Endothelial cell (in vitro differentiated cells): ENCODE data around the gene IKZF4. TPM values are rescaled to one million over a fixed set of nuclear protein-coding genes. Genes with fewer than 3 reads are reported as not detected.

ENCODE experiments used
- DNase-seq: peaks from one replicate; pipeline ENCODE4 v3.0.0; 2021; ENCODE audit warnings: low spot score
- H3K27ac Mint-ChIP-seq: one replicate; pipeline ENCODE4 v1.8.0; 2021; ENCODE audit warnings: mixed read lengths, inconsistent platforms; ENCODE audit not compliant: unreplicated experiment
- H3K27me3 Mint-ChIP-seq: one replicate; pipeline ENCODE4 v1.8.0; 2021; ENCODE audit warnings: mild to moderate bottlenecking, moderate library complexity, mixed read lengths, inconsistent platforms; ENCODE audit not compliant: unreplicated experiment
- H3K36me3 Mint-ChIP-seq: one replicate; pipeline ENCODE4 v1.8.0; 2021; ENCODE audit warnings: mild to moderate bottlenecking, low read depth, mixed read lengths, inconsistent platforms; ENCODE audit not compliant: unreplicated experiment
- H3K4me1 Mint-ChIP-seq: one replicate; pipeline ENCODE4 v1.8.0; 2021; ENCODE audit warnings: mild to moderate bottlenecking, mixed read lengths, inconsistent platforms; ENCODE audit not compliant: unreplicated experiment
- H3K4me3 Mint-ChIP-seq: one replicate; pipeline ENCODE4 v1.8.0; 2021; ENCODE audit warnings: mild to moderate bottlenecking, mixed read lengths, inconsistent platforms; ENCODE audit not compliant: unreplicated experiment
- H3K9me3 Mint-ChIP-seq: one replicate; pipeline ENCODE4 v1.8.0; 2021; ENCODE audit warnings: mixed read lengths, inconsistent platforms; ENCODE audit not compliant: unreplicated experiment
- total RNA-seq: library from RNA; stranded (reverse); fragmentation: NEBNext Ultra II Directional; extraction: Animal tissue kit (Norgen Biotek cat#: 25700); gene quantifications from one replicate; pipeline ENCODE4 v1.2.1, GENCODE V29; 2021; ENCODE audit not compliant: unreplicated experiment
- TF ChIP-seq, protein P1 (sequence below): fragments of 200-600 bp; sonication (generic); IDR thresholded peaks from one replicate; pipeline ENCODE4 v1.5.0; 2021; ENCODE audit warnings: antibody characterized with exemption; ENCODE audit not compliant: unreplicated experiment

Gene IKZF4
- total RNA-seq, 1 donor from 2014 or later, result 3.0 TPM

DNA sequence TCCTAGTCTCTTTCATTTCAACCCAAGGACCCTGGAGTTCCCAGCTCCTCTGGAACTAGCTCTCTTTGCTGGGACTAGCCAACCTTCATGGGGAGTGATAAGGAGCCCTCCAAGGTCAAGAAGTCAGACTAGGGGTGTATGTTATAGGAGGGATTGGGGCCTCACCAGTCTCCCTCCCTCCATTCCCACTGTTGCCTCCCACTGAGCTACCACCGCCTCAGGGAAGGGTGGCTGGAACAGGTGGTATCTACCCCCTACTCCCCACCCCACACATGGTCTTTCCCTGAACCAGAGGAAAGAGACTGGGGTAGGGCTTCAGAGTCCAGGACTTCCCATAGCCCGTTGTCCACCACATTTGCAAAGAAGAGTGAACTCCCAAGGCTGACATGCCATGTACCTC lies 61.5 kb downstream of the IKZF4 start:
- H3K4me1 Mint-ChIP-seq, result peaks cover 13% of the 10 kb centered on the region
- TF ChIP-seq, protein P1, sequence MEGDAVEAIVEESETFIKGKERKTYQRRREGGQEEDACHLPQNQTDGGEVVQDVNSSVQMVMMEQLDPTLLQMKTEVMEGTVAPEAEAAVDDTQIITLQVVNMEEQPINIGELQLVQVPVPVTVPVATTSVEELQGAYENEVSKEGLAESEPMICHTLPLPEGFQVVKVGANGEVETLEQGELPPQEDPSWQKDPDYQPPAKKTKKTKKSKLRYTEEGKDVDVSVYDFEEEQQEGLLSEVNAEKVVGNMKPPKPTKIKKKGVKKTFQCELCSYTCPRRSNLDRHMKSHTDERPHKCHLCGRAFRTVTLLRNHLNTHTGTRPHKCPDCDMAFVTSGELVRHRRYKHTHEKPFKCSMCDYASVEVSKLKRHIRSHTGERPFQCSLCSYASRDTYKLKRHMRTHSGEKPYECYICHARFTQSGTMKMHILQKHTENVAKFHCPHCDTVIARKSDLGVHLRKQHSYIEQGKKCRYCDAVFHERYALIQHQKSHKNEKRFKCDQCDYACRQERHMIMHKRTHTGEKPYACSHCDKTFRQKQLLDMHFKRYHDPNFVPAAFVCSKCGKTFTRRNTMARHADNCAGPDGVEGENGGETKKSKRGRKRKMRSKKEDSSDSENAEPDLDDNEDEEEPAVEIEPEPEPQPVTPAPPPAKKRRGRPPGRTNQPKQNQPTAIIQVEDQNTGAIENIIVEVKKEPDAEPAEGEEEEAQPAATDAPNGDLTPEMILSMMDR, result no peak
- no peak for DNase-seq

DNA sequence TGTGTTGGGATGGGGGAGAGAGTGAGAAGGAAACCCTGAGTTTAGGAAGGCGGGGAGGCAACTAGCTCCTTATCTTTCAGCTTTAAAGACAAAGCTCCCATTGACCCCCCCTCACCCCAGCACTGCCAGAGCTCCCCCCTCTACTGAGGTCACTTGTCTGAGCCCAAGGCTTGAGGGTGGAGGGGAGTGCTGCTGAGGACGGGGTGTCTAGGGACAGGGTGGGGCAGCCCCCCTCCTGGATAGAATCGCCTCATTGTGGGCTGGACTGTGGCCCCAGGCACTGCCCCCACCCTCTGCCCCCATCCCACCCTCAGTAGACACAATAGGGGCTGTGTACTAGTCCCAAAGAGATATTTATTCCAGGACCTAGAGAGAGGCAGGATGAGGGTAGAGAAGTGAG lies 62.1 kb downstream of the IKZF4 start:
- Mint-ChIP-seq H3K4me3 (no peak overlapping the region), H3K27me3 (peaks cover 10% of the 10 kb centered on the region)
- TF ChIP-seq, protein P1, result no peak

More for the DNA sequence above, 61.5 kb downstream of the IKZF4 start:
- H3K27me3 Mint-ChIP-seq, result peaks cover 10% of the 10 kb centered on the region
- no peaks in the 10 kb centered on the region for H3K36me3 Mint-ChIP-seq
- no peak overlapping the region for H3K4me3 Mint-ChIP-seq
- no peaks in the 10 kb centered on the region for H3K9me3 Mint-ChIP-seq
- no peak overlapping the region for H3K27ac Mint-ChIP-seq

DNA sequence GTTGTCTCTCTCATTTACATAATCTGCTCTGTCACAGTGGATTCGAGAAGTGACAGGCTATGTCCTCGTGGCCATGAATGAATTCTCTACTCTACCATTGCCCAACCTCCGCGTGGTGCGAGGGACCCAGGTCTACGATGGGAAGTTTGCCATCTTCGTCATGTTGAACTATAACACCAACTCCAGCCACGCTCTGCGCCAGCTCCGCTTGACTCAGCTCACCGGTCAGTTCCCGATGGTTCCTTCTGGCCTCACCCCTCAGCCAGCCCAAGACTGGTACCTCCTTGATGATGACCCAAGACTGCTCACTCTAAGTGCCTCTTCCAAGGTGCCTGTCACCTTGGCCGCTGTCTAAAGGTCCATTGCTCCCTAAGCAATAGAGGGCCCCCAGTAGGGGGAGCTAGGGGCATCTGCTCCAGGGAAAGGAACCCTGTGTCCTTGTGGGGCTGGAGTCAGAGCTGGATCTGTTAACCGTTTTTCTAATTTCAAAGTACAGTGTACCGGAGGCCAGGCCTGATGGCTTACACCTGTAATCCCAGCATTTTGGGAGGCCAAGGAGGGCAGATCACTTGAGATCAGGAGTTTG lies 64.2 kb downstream of the IKZF4 start:
- H3K9me3 Mint-ChIP-seq, result no peaks in the 10 kb centered on the region
- peaks cover 8% of the 10 kb centered on the region for H3K27me3 Mint-ChIP-seq
- DNase-seq, result peak; percentile 61

More for the DNA sequence above, 62.1 kb downstream of the IKZF4 start:
- Mint-ChIP-seq H3K9me3 (no peaks in the 10 kb centered on the region), H3K36me3 (no peaks in the 10 kb centered on the region), H3K4me1 (peaks cover 13% of the 10 kb centered on the region), H3K27ac (no peak overlapping the region)
- no peak for DNase-seq

DNA sequence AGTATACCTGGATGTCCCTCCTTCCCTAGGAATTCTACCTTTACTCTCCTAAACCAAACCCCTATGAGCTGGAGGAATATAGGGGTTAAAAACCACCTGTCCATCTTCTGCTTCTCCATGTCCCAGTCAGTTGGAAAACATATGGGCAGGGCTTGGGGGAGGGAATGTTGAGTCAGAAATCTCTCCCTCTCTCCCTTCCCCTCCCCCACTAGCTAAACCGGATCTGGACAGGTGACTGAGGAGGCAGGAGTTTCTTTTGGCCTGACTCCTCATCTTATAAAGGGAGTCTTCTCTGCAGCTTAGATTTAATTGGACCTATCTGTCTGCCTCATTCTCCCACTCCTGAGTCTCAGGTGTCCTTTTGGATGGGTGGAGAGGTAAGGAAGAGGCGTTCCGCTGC lies 65.3 kb downstream of the IKZF4 start:
- Mint-ChIP-seq H3K27ac (no peak overlapping the region), H3K9me3 (no peaks in the 10 kb centered on the region), H3K4me1 (peaks cover 6% of the 10 kb centered on the region), H3K27me3 (peaks cover 8% of the 10 kb centered on the region), H3K36me3 (peaks cover 3% of the 10 kb centered on the region), H3K4me3 (no peak overlapping the region)
- TF ChIP-seq, protein P1, result no peak
- DNase-seq, result no peak

More for the DNA sequence above, 64.2 kb downstream of the IKZF4 start:
- H3K36me3 Mint-ChIP-seq, result no peaks in the 10 kb centered on the region
- peaks cover 10% of the 10 kb centered on the region for H3K4me1 Mint-ChIP-seq
- H3K4me3 Mint-ChIP-seq, result no peak overlapping the region
- no peak overlapping the region for H3K27ac Mint-ChIP-seq
- TF ChIP-seq, protein P1, result peak; percentile 34

DNA sequence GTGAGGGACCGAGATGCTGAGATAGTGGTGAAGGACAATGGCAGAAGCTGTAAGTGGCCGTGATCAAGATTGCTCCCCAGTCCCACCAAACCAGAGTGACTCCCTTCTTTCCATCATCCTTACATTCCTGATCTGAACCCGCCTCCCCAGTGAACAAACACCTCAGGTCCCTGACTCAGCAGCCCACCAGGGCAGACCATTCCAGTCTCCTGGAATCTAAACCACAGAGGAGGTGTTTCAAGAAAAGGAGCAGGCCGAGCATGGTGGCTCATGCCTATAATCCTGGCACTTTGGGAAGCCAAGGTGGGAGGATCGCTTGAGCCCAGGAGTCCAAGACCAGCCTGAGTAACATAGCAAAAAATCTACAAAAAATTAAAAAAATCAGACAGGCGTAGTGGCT lies 65.8 kb downstream of the IKZF4 start:
- no peak for DNase-seq
- H3K36me3 Mint-ChIP-seq, result peaks cover 3% of the 10 kb centered on the region
- TF ChIP-seq, protein P1, result no peak
- peaks cover 3% of the 10 kb centered on the region for H3K4me1 Mint-ChIP-seq
- peaks cover 8% of the 10 kb centered on the region for H3K27me3 Mint-ChIP-seq
- H3K4me3 Mint-ChIP-seq, result no peak overlapping the region
- no peak overlapping the region for H3K27ac Mint-ChIP-seq
- no peaks in the 10 kb centered on the region for H3K9me3 Mint-ChIP-seq
